SK-N-SH treated with all-trans-retinoic acid at 6 μM for 48 hours (cell line): ENCODE data around the gene ST8SIA1.

Experiments
- ARNTL ChIP-seq: fragments of 450-650 bp; formaldehyde crosslinking; IDR thresholded peaks from 2 replicates; pipeline ENCODE4 v1.5.0; 2020; ENCODE audit warnings: low read depth, mild to moderate bottlenecking, moderate library complexity, borderline replicate concordance
- BACH2 ChIP-seq: fragments of 250-450 bp; sonication (Bioruptor Pico); IDR thresholded peaks from 2 replicates; pipeline ENCODE4 v1.9.0; 2021; ENCODE audit warnings: mild to moderate bottlenecking, borderline replicate concordance
- SNAI2 ChIP-seq: fragments of 250-450 bp; sonication (Bioruptor Pico); IDR thresholded peaks from 2 replicates; pipeline ENCODE4 v1.5.0; 2020; ENCODE audit warnings: mild to moderate bottlenecking, moderate library complexity
- TOX ChIP-seq: fragments of 250-450 bp; sonication (Bioruptor Pico); IDR thresholded peaks from 2 replicates; pipeline ENCODE4 v1.8.0; 2021; ENCODE audit warnings: mild to moderate bottlenecking, moderate library complexity, borderline replicate concordance
- TSHZ2 ChIP-seq: fragments of 250-450 bp; sonication (Bioruptor Pico); IDR thresholded peaks from 2 replicates; pipeline ENCODE4 v1.5.0; 2020; ENCODE audit warnings: mild to moderate bottlenecking, moderate library complexity
- ZNF565 ChIP-seq: fragments of 450-650 bp; formaldehyde crosslinking; conservative IDR thresholded peaks from 2 replicates; pipeline ENCODE4 v1.5.0; 2020; ENCODE audit warnings: low read depth, mild to moderate bottlenecking, moderate library complexity
- TF ChIP-seq, protein P1 (sequence below): fragments of 250-450 bp; sonication (Bioruptor Pico); IDR thresholded peaks from 2 replicates; pipeline ENCODE4 v1.8.0; 2020; ENCODE audit warnings: mild to moderate bottlenecking, moderate library complexity, borderline replicate concordance
- TF ChIP-seq, protein P2 (sequence below): fragments of 250-450 bp; sonication (Bioruptor Pico); IDR thresholded peaks from 2 replicates; pipeline ENCODE4 v1.5.1; 2020; ENCODE audit warnings: low read depth, mild to moderate bottlenecking, moderate library complexity

- TF ChIP-seq, protein P1, sequence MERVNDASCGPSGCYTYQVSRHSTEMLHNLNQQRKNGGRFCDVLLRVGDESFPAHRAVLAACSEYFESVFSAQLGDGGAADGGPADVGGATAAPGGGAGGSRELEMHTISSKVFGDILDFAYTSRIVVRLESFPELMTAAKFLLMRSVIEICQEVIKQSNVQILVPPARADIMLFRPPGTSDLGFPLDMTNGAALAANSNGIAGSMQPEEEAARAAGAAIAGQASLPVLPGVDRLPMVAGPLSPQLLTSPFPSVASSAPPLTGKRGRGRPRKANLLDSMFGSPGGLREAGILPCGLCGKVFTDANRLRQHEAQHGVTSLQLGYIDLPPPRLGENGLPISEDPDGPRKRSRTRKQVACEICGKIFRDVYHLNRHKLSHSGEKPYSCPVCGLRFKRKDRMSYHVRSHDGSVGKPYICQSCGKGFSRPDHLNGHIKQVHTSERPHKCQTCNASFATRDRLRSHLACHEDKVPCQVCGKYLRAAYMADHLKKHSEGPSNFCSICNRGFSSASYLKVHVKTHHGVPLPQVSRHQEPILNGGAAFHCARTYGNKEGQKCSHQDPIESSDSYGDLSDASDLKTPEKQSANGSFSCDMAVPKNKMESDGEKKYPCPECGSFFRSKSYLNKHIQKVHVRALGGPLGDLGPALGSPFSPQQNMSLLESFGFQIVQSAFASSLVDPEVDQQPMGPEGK: no peak
- TF ChIP-seq ARNTL: no peak
- TF ChIP-seq TSHZ2 (CRISPR knock-in tag): no peak
- TF ChIP-seq ZNF565 (CRISPR knock-in tag): no peak
- TF ChIP-seq, protein P2, sequence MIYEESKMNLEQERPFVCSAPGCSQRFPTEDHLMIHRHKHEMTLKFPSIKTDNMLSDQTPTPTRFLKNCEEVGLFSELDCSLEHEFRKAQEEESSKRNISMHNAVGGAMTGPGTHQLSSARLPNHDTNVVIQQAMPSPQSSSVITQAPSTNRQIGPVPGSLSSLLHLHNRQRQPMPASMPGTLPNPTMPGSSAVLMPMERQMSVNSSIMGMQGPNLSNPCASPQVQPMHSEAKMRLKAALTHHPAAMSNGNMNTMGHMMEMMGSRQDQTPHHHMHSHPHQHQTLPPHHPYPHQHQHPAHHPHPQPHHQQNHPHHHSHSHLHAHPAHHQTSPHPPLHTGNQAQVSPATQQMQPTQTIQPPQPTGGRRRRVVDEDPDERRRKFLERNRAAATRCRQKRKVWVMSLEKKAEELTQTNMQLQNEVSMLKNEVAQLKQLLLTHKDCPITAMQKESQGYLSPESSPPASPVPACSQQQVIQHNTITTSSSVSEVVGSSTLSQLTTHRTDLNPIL (CRISPR knock-in tag): no peak
- TF ChIP-seq TOX: no peak
- TF ChIP-seq BACH2 (CRISPR knock-in tag): no peak
- TF ChIP-seq SNAI2: no peak
Observed at GRCh38 chr12:22234561-22234960, 99.9 kb downstream of the ST8SIA1 start.
